Jurkat, Clone E6-1 (cell line): Measurements from ENCODE around the gene TMEM121B.

Source experiments
- DNase-seq: peaks from one replicate; pipeline ENCODE4 v3.0.0-alpha.2; 2011; ENCODE audit warnings: low read depth, low spot score
- H3K4me3 ChIP-seq: 2 replicates; pipeline ENCODE4 v1.5.1; 2011; ENCODE audit warnings: mild to moderate bottlenecking, low read length, control low read depth, moderate library complexity

The TMEM121B gene

GRCh38 chr22:17140826-17141766 lies 19.9 kb upstream of the TMEM121B start:
- DNase-seq = no peak
- no peak overlapping the region for H3K4me3 ChIP-seq

- no peak for DNase-seq
- H3K4me3 ChIP-seq = no peak overlapping the region
Observed at GRCh38 chr22:17140022-17140421, 18.9 kb upstream of the TMEM121B start.

- no peak overlapping the region for H3K4me3 ChIP-seq
Observed at GRCh38 chr22:17138513-17138912, 17.4 kb upstream of the TMEM121B start.

GRCh38 chr22:17137861-17138425 lies 16.8 kb upstream of the TMEM121B start:
- DNase-seq = no peak

More at GRCh38 chr22:17138513-17138912, 17.4 kb upstream of the TMEM121B start:
- DNase-seq = no peak

GRCh38 chr22:17137170-17137569 lies 16.0 kb upstream of the TMEM121B start:
- H3K4me3 ChIP-seq = no peak overlapping the region
- no peak for DNase-seq

More at GRCh38 chr22:17137861-17138425, 16.8 kb upstream of the TMEM121B start:
- no peak overlapping the region for H3K4me3 ChIP-seq

- DNase-seq = no peak
- H3K4me3 ChIP-seq = no peak overlapping the region
Observed at GRCh38 chr22:17135153-17135760, 14.1 kb upstream of the TMEM121B start.

- H3K4me3 ChIP-seq = no peak overlapping the region
- DNase-seq = no peak
Observed at GRCh38 chr22:17133137-17133536, 12.0 kb upstream of the TMEM121B start.

GRCh38 chr22:17132112-17132511 lies 11.0 kb upstream of the TMEM121B start:
- H3K4me3 ChIP-seq = no peak overlapping the region
- DNase-seq = no peak

- no peak for DNase-seq
- no peak overlapping the region for H3K4me3 ChIP-seq
Observed at GRCh38 chr22:17131686-17132085, 10.5 kb upstream of the TMEM121B start.

GRCh38 chr22:17130199-17130598 lies 9.0 kb upstream of the TMEM121B start:
- no peak overlapping the region for H3K4me3 ChIP-seq
- DNase-seq = no peak

GRCh38 chr22:17120711-17121232 lies 388 bp downstream of the TMEM121B start:
- no peak for DNase-seq
- H3K4me3 ChIP-seq = peak overlapping the region; percentile 43

- no peak for DNase-seq
- H3K4me3 ChIP-seq = peak overlapping the region; percentile 43
Observed at GRCh38 chr22:17120281-17120680, 879 bp downstream of the TMEM121B start.

GRCh38 chr22:17119481-17120202 lies 1.5 kb downstream of the TMEM121B start:
- DNase-seq = no peak
- H3K4me3 ChIP-seq = no peak overlapping the region

- no peak for DNase-seq
- peak overlapping the region; percentile 20 for H3K4me3 ChIP-seq
Observed at GRCh38 chr22:17118342-17118741, 2.8 kb downstream of the TMEM121B start.

- peak overlapping the region; percentile 20 for H3K4me3 ChIP-seq
- DNase-seq = peak; percentile 79
Observed at GRCh38 chr22:17117890-17118289, 3.3 kb downstream of the TMEM121B start.

GRCh38 chr22:17117400-17117799 lies 3.8 kb downstream of the TMEM121B start:
- no peak for DNase-seq
- no peak overlapping the region for H3K4me3 ChIP-seq

- no peak for DNase-seq
- H3K4me3 ChIP-seq = peak overlapping the region; percentile 12
Observed at GRCh38 chr22:17116572-17117330, 4.4 kb downstream of the TMEM121B start.

- H3K4me3 ChIP-seq = peak overlapping the region; percentile 12
- peak; percentile 47 for DNase-seq
Observed at GRCh38 chr22:17115945-17116565, 5.1 kb downstream of the TMEM121B start.
